ENCODE results near the gene NRCAM. TPM values are rescaled to one million over a fixed set of nuclear protein-coding genes. Genes with fewer than 3 reads are reported as not detected.

Gene NRCAM
- total RNA-seq, 1 experiment from 2014 or later = 40.3 TPM

GRCh38 chr7:108427766-108428165 lies 28.5 kb downstream of the NRCAM start:
- Histone ChIP-seq H3K79me2 (ENCODE audit: low read depth) (no peaks in the 10 kb centered on the region), H3K27ac (no peak overlapping the region), H3K27me3 (ENCODE audit: insufficient read depth, low read depth) (no peaks in the 10 kb centered on the region), H3F3A (ENCODE audit: insufficient read depth, low read depth) (no peaks in the 10 kb centered on the region), H3K9me2 (ENCODE audit: insufficient read depth) (no peaks in the 10 kb centered on the region), H3K4me3 (no peak overlapping the region), H4K20me1 (ENCODE audit: insufficient read depth) (no peaks in the 10 kb centered on the region), H2AFZ (no peak overlapping the region), H3K4me2 (no peak overlapping the region), H3K4me1 (replicated peaks; ENCODE audit: insufficient read depth) (no peaks in the 10 kb centered on the region), H3K9me3 (ENCODE audit: insufficient read depth, low read depth) (no peaks in the 10 kb centered on the region), H3K36me3 (ENCODE audit: low read depth) (no peaks in the 10 kb centered on the region)
- TF ChIP-seq EZH2 (IDR thresholded peaks at IDR 0.05; ENCODE audit: low read depth) (no peak), CTCF (conservative IDR thresholded peaks at IDR 0.05) (no peak)
- CTCF ChIA-PET = no interaction called here
- POLR2A ChIA-PET (ENCODE audit: unreplicated experiment) = no interaction called here
- no peak for DNase-seq
- no TSS peak for BruUV-seq (replicated peaks)
- intact Hi-C loops (cut with micrococcal nuclease; ENCODE audit: unreplicated experiment) = no loop called here

- no peak overlapping the region for H3K4me2 ChIP-seq
- no peak overlapping the region for H2AFZ ChIP-seq
- H3K27me3 ChIP-seq (ENCODE audit: insufficient read depth, low read depth) = no peaks in the 10 kb centered on the region
- DNase-seq = no peak
- H3K79me2 ChIP-seq (ENCODE audit: low read depth) = no peaks in the 10 kb centered on the region
- ChIA-PET CTCF (no interaction called here), POLR2A (ENCODE audit: unreplicated experiment) (interaction anchor here (0.6 kb wide), 2 partner anchors 78 to 174 kb away, joined by 3 read pairs; no protein-coding TSS in a partner anchor)
- H3K4me3 ChIP-seq = no peak overlapping the region
- no TSS peak for BruUV-seq (replicated peaks)
- no peaks in the 10 kb centered on the region for H3K4me1 ChIP-seq (replicated peaks; ENCODE audit: insufficient read depth)
- intact Hi-C loops (cut with micrococcal nuclease; ENCODE audit: unreplicated experiment) = no loop called here
- no peaks in the 10 kb centered on the region for H3K9me2 ChIP-seq (ENCODE audit: insufficient read depth)
- no peaks in the 10 kb centered on the region for H3K9me3 ChIP-seq (ENCODE audit: insufficient read depth, low read depth)
- no peaks in the 10 kb centered on the region for H3K36me3 ChIP-seq (ENCODE audit: low read depth)
- TF ChIP-seq EZH2 (IDR thresholded peaks at IDR 0.05; ENCODE audit: low read depth) (no peak), CTCF (conservative IDR thresholded peaks at IDR 0.05) (no peak)
- H4K20me1 ChIP-seq (ENCODE audit: insufficient read depth) = no peaks in the 10 kb centered on the region
- H3K27ac ChIP-seq = no peak overlapping the region
- no peaks in the 10 kb centered on the region for H3F3A ChIP-seq (ENCODE audit: insufficient read depth, low read depth)
Observed at GRCh38 chr7:108425714-108426275, 30.4 kb downstream of the NRCAM start.

GRCh38 chr7:108424013-108424412 lies 32.2 kb downstream of the NRCAM start:
- ChIA-PET POLR2A (ENCODE audit: unreplicated experiment) (no interaction called here), CTCF (no interaction called here)
- no peaks in the 10 kb centered on the region for H3K9me3 ChIP-seq (ENCODE audit: insufficient read depth, low read depth)
- DNase-seq = no peak
- H3K4me1 ChIP-seq (replicated peaks; ENCODE audit: insufficient read depth) = no peaks in the 10 kb centered on the region
- no peak overlapping the region for H3K4me2 ChIP-seq
- no peaks in the 10 kb centered on the region for H3K9me2 ChIP-seq (ENCODE audit: insufficient read depth)
- no TSS peak for BruUV-seq (replicated peaks)
- H3K27me3 ChIP-seq (ENCODE audit: insufficient read depth, low read depth) = no peaks in the 10 kb centered on the region
- H3K4me3 ChIP-seq = no peak overlapping the region
- H3K36me3 ChIP-seq (ENCODE audit: low read depth) = no peaks in the 10 kb centered on the region
- H3K79me2 ChIP-seq (ENCODE audit: low read depth) = no peaks in the 10 kb centered on the region
- TF ChIP-seq EZH2 (IDR thresholded peaks at IDR 0.05; ENCODE audit: low read depth) (no peak), CTCF (conservative IDR thresholded peaks at IDR 0.05) (no peak)
- H3F3A ChIP-seq (ENCODE audit: insufficient read depth, low read depth) = no peaks in the 10 kb centered on the region
- no peak overlapping the region for H2AFZ ChIP-seq
- no peak overlapping the region for H3K27ac ChIP-seq
- intact Hi-C loops (cut with micrococcal nuclease; ENCODE audit: unreplicated experiment) = no loop called here
- H4K20me1 ChIP-seq (ENCODE audit: insufficient read depth) = no peaks in the 10 kb centered on the region

Data from PC-9 (cell line).